IMR-90 (cell line): ENCODE data around the gene TTC21A.

Source experiments
- BHLHE40 ChIP-seq: fragments of 150-350 bp; IDR thresholded peaks from 2 replicates; pipeline ENCODE4 v1.6.1; 2016; ENCODE audit warnings: mild to moderate bottlenecking, low read depth, low read length
- CEBPB ChIP-seq: IDR thresholded peaks from 2 replicates; pipeline ENCODE4 v1.6.1; 2012; ENCODE audit warnings: low read depth, low read length, improper control_type of control experiment
- CTCF ChIP-seq: conservative IDR thresholded peaks from 2 replicates; pipeline ENCODE4 v1.5.1; 2012; ENCODE audit warnings: mild to moderate bottlenecking, low read depth, low read length, improper control_type of control experiment
- ELK1 ChIP-seq: fragments of 150-350 bp; IDR thresholded peaks from 2 replicates; pipeline ENCODE4 v1.6.1; 2016; ENCODE audit warnings: low read depth, mild to moderate bottlenecking, low read length, moderate library complexity, borderline replicate concordance
- FOS ChIP-seq: fragments of 150-350 bp; IDR thresholded peaks from 2 replicates; pipeline ENCODE4 v1.6.1; 2016; ENCODE audit warnings: low read depth, low read length
- MAFK ChIP-seq: IDR thresholded peaks from 2 replicates; pipeline ENCODE4 v1.6.1; 2012; ENCODE audit warnings: low read depth, low read length, improper control_type of control experiment
- POLR2A ChIP-seq: IDR thresholded peaks from 2 replicates; pipeline ENCODE4 v1.6.1; 2012; ENCODE audit warnings: mild to moderate bottlenecking, low read depth, low read length
- RAD21 ChIP-seq: IDR thresholded peaks from 2 replicates; pipeline ENCODE4 v1.6.1; 2012; ENCODE audit warnings: low read length, improper control_type of control experiment
- RFX5 ChIP-seq: IDR thresholded peaks from 2 replicates; pipeline ENCODE4 v1.8.0; 2012; ENCODE audit warnings: low read depth, mild to moderate bottlenecking, low read length, moderate library complexity
- SMC3 ChIP-seq: fragments of 150-350 bp; IDR thresholded peaks from 2 replicates; pipeline ENCODE4 v1.6.1; 2016; ENCODE audit warnings: low read depth, mild to moderate bottlenecking, antibody characterized with exemption, low read length, moderate library complexity
- USF2 ChIP-seq: fragments of 150-350 bp; IDR thresholded peaks from 2 replicates; pipeline ENCODE4 v1.6.1; 2017; ENCODE audit warnings: mild to moderate bottlenecking, antibody characterized with exemption, low read length, low read depth

GRCh38 chr3:39150148-39150802, 42.8 kb downstream of the TTC21A start:
- TF ChIP-seq CTCF (no peak), RFX5 (no peak), SMC3 (no peak), RAD21 (no peak), USF2 (no peak), POLR2A (no peak), CEBPB (no peak), BHLHE40 (no peak), FOS (no peak), MAFK (no peak), ELK1 (no peak)
